ENCODE data around the gene LSM14A.

The LSM14A gene

GRCh38 chr19:34191355-34191962 is 19.2 kb downstream of the LSM14A start (continued):
- TF ChIP-seq ZNF561 (tag by site-specific recombination; IDR thresholded peaks at IDR 0.05; ENCODE audit: borderline replicate concordance) (peak; percentile 38; the same call in 1 of the 2 replicates), IKZF3 (tag by site-specific recombination; IDR thresholded peaks at IDR 0.05) (0 out of 2 replicates have a peak, but pooled peaks have one; percentile 66), ZNF76 (tag by site-specific recombination; IDR thresholded peaks at IDR 0.05; ENCODE audit: borderline replicate concordance, low read depth) (no peak), ZNF677 (tag by site-specific recombination; IDR thresholded peaks at IDR 0.05) (no peak), PRDM10 (tag by site-specific recombination; IDR thresholded peaks at IDR 0.05) (no peak), ZNF138 (tag by site-specific recombination; IDR thresholded peaks at IDR 0.05; ENCODE audit: borderline replicate concordance) (no peak), KLF8 (tag by site-specific recombination; IDR thresholded peaks at IDR 0.05) (0 out of 2 replicates have a peak, but pooled peaks have one; percentile 15), ZBTB48 (tag by site-specific recombination; IDR thresholded peaks at IDR 0.05) (no peak), ZNF280C (tag by site-specific recombination; IDR thresholded peaks at IDR 0.05) (no peak), ZNF843 (tag by site-specific recombination; IDR thresholded peaks at IDR 0.05) (peak; percentile 28; the same call in 1 of the 2 replicates), ZFP37 (tag by site-specific recombination; IDR thresholded peaks at IDR 0.05) (0 out of 2 replicates have a peak, but pooled peaks have one; percentile 20), ZNF830 (tag by site-specific recombination; IDR thresholded peaks at IDR 0.05; ENCODE audit: low read depth) (no peak), ZNF274 (IDR thresholded peaks at IDR 0.05; ENCODE audit: low read length) (no peak), ZNF274 (tag by site-specific recombination; IDR thresholded peaks at IDR 0.05; ENCODE audit: borderline replicate concordance) (no peak), ZNF660 (tag by site-specific recombination; IDR thresholded peaks at IDR 0.05) (peak; percentile 68; the same call in 1 of the 2 replicates), ZNF366 (tag by site-specific recombination; conservative IDR thresholded peaks at IDR 0.05) (peak; percentile 94), REPIN1 (tag by site-specific recombination; IDR thresholded peaks at IDR 0.05; ENCODE audit: low read depth) (no peak), PRDM1 (tag by site-specific recombination; IDR thresholded peaks at IDR 0.05) (peak; percentile 94), OSR2 (tag by site-specific recombination; IDR thresholded peaks at IDR 0.05) (peak; percentile 93), HOXC10 (CRISPR knock-in tag; IDR thresholded peaks at IDR 0.05) (no peak), SP7 (tag by site-specific recombination; IDR thresholded peaks at IDR 0.05) (peak; percentile 69; the same call in 1 of the 2 replicates), ZNF837 (tag by site-specific recombination; IDR thresholded peaks at IDR 0.05) (no peak), ZNF239 (tag by site-specific recombination; IDR thresholded peaks at IDR 0.05) (no peak), GFI1B (tag by site-specific recombination; IDR thresholded peaks at IDR 0.05) (peak; percentile 12; the same call in 1 of the 2 replicates), ZIC2 (tag by site-specific recombination; IDR thresholded peaks at IDR 0.05) (no peak)
- TF ChIP-seq, protein P1, sequence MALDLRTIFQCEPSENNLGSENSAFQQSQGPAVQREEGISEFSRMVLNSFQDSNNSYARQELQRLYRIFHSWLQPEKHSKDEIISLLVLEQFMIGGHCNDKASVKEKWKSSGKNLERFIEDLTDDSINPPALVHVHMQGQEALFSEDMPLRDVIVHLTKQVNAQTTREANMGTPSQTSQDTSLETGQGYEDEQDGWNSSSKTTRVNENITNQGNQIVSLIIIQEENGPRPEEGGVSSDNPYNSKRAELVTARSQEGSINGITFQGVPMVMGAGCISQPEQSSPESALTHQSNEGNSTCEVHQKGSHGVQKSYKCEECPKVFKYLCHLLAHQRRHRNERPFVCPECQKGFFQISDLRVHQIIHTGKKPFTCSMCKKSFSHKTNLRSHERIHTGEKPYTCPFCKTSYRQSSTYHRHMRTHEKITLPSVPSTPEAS (tag by site-specific recombination; IDR thresholded peaks at IDR 0.05): no peak
- TF ChIP-seq, protein P2, sequence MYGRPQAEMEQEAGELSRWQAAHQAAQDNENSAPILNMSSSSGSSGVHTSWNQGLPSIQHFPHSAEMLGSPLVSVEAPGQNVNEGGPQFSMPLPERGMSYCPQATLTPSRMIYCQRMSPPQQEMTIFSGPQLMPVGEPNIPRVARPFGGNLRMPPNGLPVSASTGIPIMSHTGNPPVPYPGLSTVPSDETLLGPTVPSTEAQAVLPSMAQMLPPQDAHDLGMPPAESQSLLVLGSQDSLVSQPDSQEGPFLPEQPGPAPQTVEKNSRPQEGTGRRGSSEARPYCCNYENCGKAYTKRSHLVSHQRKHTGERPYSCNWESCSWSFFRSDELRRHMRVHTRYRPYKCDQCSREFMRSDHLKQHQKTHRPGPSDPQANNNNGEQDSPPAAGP (tag by site-specific recombination; IDR thresholded peaks at IDR 0.05): 0 out of 2 replicates have a peak, but pooled peaks have one; percentile 17
- TF ChIP-seq, protein P3, sequence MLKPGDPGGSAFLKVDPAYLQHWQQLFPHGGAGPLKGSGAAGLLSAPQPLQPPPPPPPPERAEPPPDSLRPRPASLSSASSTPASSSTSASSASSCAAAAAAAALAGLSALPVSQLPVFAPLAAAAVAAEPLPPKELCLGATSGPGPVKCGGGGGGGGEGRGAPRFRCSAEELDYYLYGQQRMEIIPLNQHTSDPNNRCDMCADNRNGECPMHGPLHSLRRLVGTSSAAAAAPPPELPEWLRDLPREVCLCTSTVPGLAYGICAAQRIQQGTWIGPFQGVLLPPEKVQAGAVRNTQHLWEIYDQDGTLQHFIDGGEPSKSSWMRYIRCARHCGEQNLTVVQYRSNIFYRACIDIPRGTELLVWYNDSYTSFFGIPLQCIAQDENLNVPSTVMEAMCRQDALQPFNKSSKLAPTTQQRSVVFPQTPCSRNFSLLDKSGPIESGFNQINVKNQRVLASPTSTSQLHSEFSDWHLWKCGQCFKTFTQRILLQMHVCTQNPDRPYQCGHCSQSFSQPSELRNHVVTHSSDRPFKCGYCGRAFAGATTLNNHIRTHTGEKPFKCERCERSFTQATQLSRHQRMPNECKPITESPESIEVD (tag by site-specific recombination; IDR thresholded peaks at IDR 0.05): peak; percentile 79
- TF ChIP-seq, protein P4, sequence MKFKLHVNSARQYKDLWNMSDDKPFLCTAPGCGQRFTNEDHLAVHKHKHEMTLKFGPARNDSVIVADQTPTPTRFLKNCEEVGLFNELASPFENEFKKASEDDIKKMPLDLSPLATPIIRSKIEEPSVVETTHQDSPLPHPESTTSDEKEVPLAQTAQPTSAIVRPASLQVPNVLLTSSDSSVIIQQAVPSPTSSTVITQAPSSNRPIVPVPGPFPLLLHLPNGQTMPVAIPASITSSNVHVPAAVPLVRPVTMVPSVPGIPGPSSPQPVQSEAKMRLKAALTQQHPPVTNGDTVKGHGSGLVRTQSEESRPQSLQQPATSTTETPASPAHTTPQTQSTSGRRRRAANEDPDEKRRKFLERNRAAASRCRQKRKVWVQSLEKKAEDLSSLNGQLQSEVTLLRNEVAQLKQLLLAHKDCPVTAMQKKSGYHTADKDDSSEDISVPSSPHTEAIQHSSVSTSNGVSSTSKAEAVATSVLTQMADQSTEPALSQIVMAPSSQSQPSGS (tag by site-specific recombination; IDR thresholded peaks at IDR 0.05; ENCODE audit: low read depth): 0 out of 2 replicates have a peak, but pooled peaks have one; percentile 43
